GM13976 (cell line): Measurements from ENCODE around the gene MFSD6L.
A peak's percentile ranks its signal among the peaks of the same experiment; 100 is the strongest.

Source experiments
- DNase-seq: peaks from one replicate; pipeline ENCODE4 v3.0.0; 2012; ENCODE audit warnings: low spot score
- CTCF ChIP-seq: IDR thresholded peaks from 2 replicates; pipeline ENCODE4 v1.5.1; 2012; ENCODE audit warnings: borderline replicate concordance, mild to moderate bottlenecking; ENCODE audit not compliant: insufficient read depth; ENCODE audit errors: extremely low read depth, missing control alignments, control extremely low read depth
- in situ Hi-C: fragments of 300-500 bp; cut with MboI; formaldehyde crosslinking; loops from one replicate; pipeline ENCODE4 v1.12.0; 2022; ENCODE audit warnings: low sequenced_read_pairs, mixed read lengths, inconsistent platforms; ENCODE audit not compliant: unreplicated experiment

Gene MFSD6L

GRCh38 chr17:8835106-8835505 is 35.9 kb upstream of the MFSD6L start:
- no peak for DNase-seq
- no peak for TF ChIP-seq CTCF
- in situ Hi-C loops, result no loop called here

GRCh38 chr17:8832711-8833352 is 33.7 kb upstream of the MFSD6L start:
- DNase-seq, result peak; percentile 66
- TF ChIP-seq CTCF, result peak; percentile 42
- in situ Hi-C loops, result no loop called here

- DNase-seq, result no peak
- TF ChIP-seq CTCF, result no peak
- in situ Hi-C loops, result no loop called here
These were observed 32.2 kb upstream of the MFSD6L start for GRCh38 chr17:8831234-8831849.

- no peak for TF ChIP-seq CTCF
- in situ Hi-C loops, result no loop called here
- no peak for DNase-seq
These were observed 31.0 kb upstream of the MFSD6L start for GRCh38 chr17:8830141-8830540.

GRCh38 chr17:8829036-8829941 is 30.1 kb upstream of the MFSD6L start:
- TF ChIP-seq CTCF, result no peak
- in situ Hi-C loops, result no loop called here
- DNase-seq, result no peak

GRCh38 chr17:8828517-8828875 is 29.3 kb upstream of the MFSD6L start:
- no peak for DNase-seq
- TF ChIP-seq CTCF, result no peak
- in situ Hi-C loops, result no loop called here
